ENCODE results near the gene EGFL8.

- TF ChIP-seq CTCF (IDR thresholded peaks at IDR 0.05): no peak
- TF ChIP-seq EP300 (IDR thresholded peaks at IDR 0.05): no peak
- no peak for TF ChIP-seq POLR2A (IDR thresholded peaks at IDR 0.05)
Observed at GRCh38 chr6:32127409-32127716, 37.0 kb upstream of the EGFL8 start.

Data from tibial nerve (tissue), 4 donors.